HepG2 (cell line): ENCODE results near the gene THRB. TPM values are rescaled to one million over a fixed set of nuclear protein-coding genes. Genes with fewer than 3 reads are reported as not detected.

Experiments used
- ATAC-seq: fragments of 200-7000 bp; cut with Tn5 transposase; 3 replicates; pipeline ENCODE4 v1.9.1; 2020; ENCODE audit warnings: mild to moderate bottlenecking, moderate library complexity
- BruUV-seq: library from RNA; stranded (reverse); fragments of 400-500 nt; replicated peaks from 2 replicates; lab custom pipeline; 2021; lab: Mats Ljungman, UMichigan
- CTCF ChIA-PET: fragments of 300-600 bp; formaldehyde crosslinking; extraction: SDS; loops from one replicate; lab custom pipeline; 2021; ENCODE audit warnings: low total read pairs, inconsistent platforms, low intra/inter-chr PET ratio; lab: Yijun Ruan, JAX
- POLR2A ChIA-PET: fragments of 350-600 bp; sonication (Branson Sonifier 250); formaldehyde crosslinking; loops from one replicate; lab custom pipeline; 2020; ENCODE audit warnings: antibody characterized with exemption, inconsistent platforms; lab: Yijun Ruan, JAX
- DNase-seq: peaks from one replicate; pipeline ENCODE4 v3.0.0-alpha.2; 2015; ENCODE audit warnings: low spot score
- FAIRE-seq: peaks from 3 replicates; lab custom pipeline; 2011; peaks lifted over from hg19 to GRCh38; lab: Jason Lieb, UNC
- H2AFZ ChIP-seq: one replicate; pipeline ENCODE4 v1.6.1; 2011; ENCODE audit warnings: low read length, inconsistent platforms
- H3K27ac ChIP-seq: fragments of 300-600 bp; 3 replicates; pipeline ENCODE4 v1.8.0; 2011; ENCODE audit warnings: mixed run types, mild to moderate bottlenecking, mixed read lengths, low read length, inconsistent platforms; ENCODE audit not compliant: insufficient read depth; ENCODE audit errors: extremely low read length
- H3K27me3 ChIP-seq, 2 experiments: fragments of 200-600 bp in 1 of 2; 2 replicates in 1 of 2; 3 replicates in 1 of 2; pipeline versions ENCODE4 v1.6.0 to v1.8.0; 2011; ENCODE audit warnings: low read length in 2 of 2, mild to moderate bottlenecking in 2 of 2, moderate library complexity in 2 of 2, inconsistent platforms in 1 of 2; ENCODE audit not compliant: insufficient read depth in 2 of 2, control insufficient read depth in 1 of 2
- H3K36me3 ChIP-seq, 2 experiments: fragments of 200-600 bp in 1 of 2; replicated peaks in 1 of 2; 2 replicates in 1 of 2; 3 replicates in 1 of 2; pipeline versions ENCODE4 v1.5.1 to v1.8.0; 2011; ENCODE audit warnings: low read length in 2 of 2, inconsistent platforms in 1 of 2; ENCODE audit not compliant: insufficient read depth in 2 of 2, control insufficient read depth in 1 of 2
- H3K4me1 ChIP-seq: 2 replicates; pipeline ENCODE4 v1.5.1; 2012; ENCODE audit warnings: low read length, inconsistent platforms; ENCODE audit not compliant: insufficient read depth
- H3K4me2 ChIP-seq: 2 replicates; pipeline ENCODE4 v1.6.0; 2011; ENCODE audit warnings: low read depth, low read length, inconsistent platforms
- H3K4me3 ChIP-seq, 3 experiments: fragments of 200-600 bp in 1 of 3; sonication (generic), shearing (Covaris generic) in 1 of 3; replicated peaks in 1 of 3; 2 replicates each; pipeline ENCODE4 v1.5.1; 2011 to 2016; ENCODE audit warnings: low read length in 3 of 3, inconsistent platforms in 2 of 3, low read depth in 2 of 3, mild to moderate bottlenecking in 2 of 3, control low read depth in 1 of 3, mixed read lengths in 1 of 3; ENCODE audit not compliant: insufficient read depth in 1 of 3
- H3K79me2 ChIP-seq: one replicate; pipeline ENCODE4 v1.6.1; 2011; ENCODE audit warnings: low read length, inconsistent platforms; ENCODE audit not compliant: insufficient read depth
- H3K9ac ChIP-seq: 2 replicates; pipeline ENCODE4 v1.6.0; 2011; ENCODE audit warnings: mild to moderate bottlenecking, low read depth, low read length, inconsistent platforms; ENCODE audit not compliant: insufficient read depth
- H3K9me3 ChIP-seq: 2 replicates; pipeline ENCODE4 v1.5.1; 2012; ENCODE audit warnings: mild to moderate bottlenecking, low read length
- H4K20me1 ChIP-seq: 2 replicates; pipeline ENCODE4 v1.6.0; 2011; ENCODE audit warnings: inconsistent platforms, mild to moderate bottlenecking, low read length, moderate library complexity; ENCODE audit not compliant: insufficient read depth
- AGO1 ChIP-seq: fragments of 200-400 bp; formaldehyde crosslinking; IDR thresholded peaks from 2 replicates; pipeline ENCODE4 v1.6.1; 2017; ENCODE audit warnings: mild to moderate bottlenecking, low read depth, low read length, moderate library complexity; ENCODE audit not compliant: poor library complexity, severe bottlenecking
- ARNT2 ChIP-seq: sonication (generic); formaldehyde crosslinking; IDR thresholded peaks from 2 replicates; pipeline ENCODE4 v1.8.0; 2022; ENCODE audit warnings: mild to moderate bottlenecking, low read depth, missing genetic modification reagents, moderate library complexity
- EEA1 ChIP-seq: sonication (generic); formaldehyde crosslinking; IDR thresholded peaks from 2 replicates; pipeline ENCODE4 v1.5.1; 2020; ENCODE audit warnings: mild to moderate bottlenecking, missing genetic modification reagents, borderline replicate concordance
- FOSL1 ChIP-seq: sonication (generic); formaldehyde crosslinking; IDR thresholded peaks from 2 replicates; pipeline ENCODE4 v1.9.0; 2021; ENCODE audit warnings: missing genetic modification reagents, borderline replicate concordance
- FOSL2 ChIP-seq: sonication (generic); formaldehyde crosslinking; IDR thresholded peaks from 2 replicates; pipeline ENCODE4 v1.4.0; 2020; ENCODE audit warnings: missing genetic modification reagents
- HDAC2 ChIP-seq: sonication (generic); formaldehyde crosslinking; IDR thresholded peaks from 2 replicates; pipeline ENCODE4 v1.4.0; 2020; ENCODE audit warnings: missing genetic modification reagents
- MIXL1 ChIP-seq: IDR thresholded peaks from 2 replicates; pipeline ENCODE4 v1.6.1; 2016
- NCOA1 ChIP-seq: sonication (generic); formaldehyde crosslinking; IDR thresholded peaks from 2 replicates; pipeline ENCODE4 v1.9.0; 2021; ENCODE audit warnings: missing genetic modification reagents
- POGZ ChIP-seq: sonication (generic); formaldehyde crosslinking; IDR thresholded peaks from 2 replicates; pipeline ENCODE4 v1.4.0; 2020; ENCODE audit warnings: mild to moderate bottlenecking, missing genetic modification reagents
- SAFB2 ChIP-seq: sonication (generic); formaldehyde crosslinking; IDR thresholded peaks from 2 replicates; pipeline ENCODE4 v1.5.1; 2020; ENCODE audit warnings: missing genetic modification reagents, low read depth, mild to moderate bottlenecking, borderline replicate concordance
- SMARCC2 ChIP-seq: fragments of 450-650 bp; IDR thresholded peaks from 2 replicates; pipeline ENCODE4 v1.6.1; 2017; ENCODE audit warnings: antibody characterized with exemption, mild to moderate bottlenecking
- ZBTB4 ChIP-seq: sonication (generic); formaldehyde crosslinking; IDR thresholded peaks from 2 replicates; pipeline ENCODE4 v1.4.0; 2020; ENCODE audit warnings: missing genetic modification reagents, mild to moderate bottlenecking, borderline replicate concordance
- ZNF160 ChIP-seq: sonication (generic); formaldehyde crosslinking; IDR thresholded peaks from 2 replicates; pipeline ENCODE4 v1.8.0; 2022; ENCODE audit warnings: mild to moderate bottlenecking, inconsistent platforms, missing genetic modification reagents
- ZNF207 ChIP-seq: fragments of 450-650 bp; IDR thresholded peaks from 2 replicates; pipeline ENCODE4 v1.6.1; 2016; ENCODE audit warnings: antibody characterized with exemption, borderline replicate concordance
- ZNF383 ChIP-seq: sonication (generic); formaldehyde crosslinking; IDR thresholded peaks from 2 replicates; pipeline ENCODE4 v1.4.0; 2020; ENCODE audit warnings: missing genetic modification reagents, mild to moderate bottlenecking, borderline replicate concordance
- ZNF557 ChIP-seq: sonication (generic); formaldehyde crosslinking; IDR thresholded peaks from 2 replicates; pipeline ENCODE4 v1.4.0; 2020; ENCODE audit warnings: missing genetic modification reagents
- ZNF563 ChIP-seq: sonication (generic); formaldehyde crosslinking; IDR thresholded peaks from 2 replicates; pipeline ENCODE4 v1.8.0; 2022; ENCODE audit warnings: mild to moderate bottlenecking, moderate library complexity, missing genetic modification reagents
- ZNF576 ChIP-seq: sonication (generic); formaldehyde crosslinking; IDR thresholded peaks from 2 replicates; pipeline ENCODE4 v1.4.0; 2020; ENCODE audit warnings: mild to moderate bottlenecking, missing genetic modification reagents
- ZNF615 ChIP-seq: sonication (generic); formaldehyde crosslinking; IDR thresholded peaks from 2 replicates; pipeline ENCODE4 v1.5.0; 2020; ENCODE audit warnings: mild to moderate bottlenecking, missing genetic modification reagents, borderline replicate concordance
- ZNF737 ChIP-seq: sonication (generic); formaldehyde crosslinking; IDR thresholded peaks from 2 replicates; pipeline ENCODE4 v1.5.0; 2020; ENCODE audit warnings: missing genetic modification reagents, mild to moderate bottlenecking, borderline replicate concordance
- ZNF75D ChIP-seq: sonication (generic); formaldehyde crosslinking; IDR thresholded peaks from 2 replicates; pipeline ENCODE4 v1.8.1; 2023; ENCODE audit warnings: missing genetic modification reagents, mild to moderate bottlenecking, borderline replicate concordance
- WGBS: methylation state at CpG from one replicate; pipeline ENCODE4 v1.1.6; 2017; ENCODE audit warnings: low lambda C conversion rate; 5-methylcytosine and 5-hydroxymethylcytosine counted together
- in situ Hi-C: cut with HindIII; loops from 2 replicates; pipeline ENCODE4 v1.10.0; 2017; ENCODE audit warnings: low pct_unique_long_range_greater_than_20kb; ENCODE audit not compliant: extremely low pct_ligation_motif_present
- intact Hi-C: fragments of 100-400 bp; cut with micrococcal nuclease; formaldehyde crosslinking; loops from one replicate; pipeline ENCODE4 v1.10.0; 2022; ENCODE audit not compliant: unreplicated experiment
- polyA plus RNA-seq, 8 experiments: library from polyadenylated mRNA; depleted of rRNA in 3 of 8; stranded (reverse) in 7 of 8; unstranded in 1 of 8; fragments of >200 nt; fragmentation: Illumina TruSeq in 4 of 8; extraction: Trizol in 4 of 8; gene quantifications; 2 replicates each; pipeline versions ENCODE4 v1.2.1 to v1.2.3, GENCODE V29; 2011 to 2016; ENCODE audit warnings: low read depth in 4 of 8, missing spikeins in 1 of 8, mixed read lengths in 1 of 8; ENCODE audit not compliant: insufficient read depth in 1 of 8
- total RNA-seq, 5 experiments: library from RNA; depleted of rRNA; stranded (reverse); fragments of >200 nt; fragmentation: Illumina TruSeq; extraction: Trizol; gene quantifications; 2 replicates each; pipeline ENCODE4 v1.2.3, GENCODE V29; 2016; ENCODE audit warnings: low read depth in 1 of 5

Gene THRB
- total and polyA plus RNA-seq, 2 of the 13 experiments (the other 11 are each of a cell fraction or from before 2014, with no cell fraction given), result 4.7 to 22.7 TPM

GRCh38 chr3:24128199-24129005, 366.2 kb downstream of the THRB start (continued):
- no peak for TF ChIP-seq ZNF207
- no peak for TF ChIP-seq ZNF160 (CRISPR knock-in tag)
- TF ChIP-seq EEA1 (CRISPR knock-in tag), result no peak
- TF ChIP-seq ZNF615 (CRISPR knock-in tag), result no peak
- TF ChIP-seq ZNF563 (CRISPR knock-in tag), result no peak
- no peak for TF ChIP-seq ZBTB4 (CRISPR knock-in tag)

- no peak overlapping the region for H3K27ac ChIP-seq
Measured at GRCh38 chr3:24123596-24123995, 371.1 kb downstream of the THRB start.

More at GRCh38 chr3:24123596-24123995, 371.1 kb downstream of the THRB start:
- CTCF ChIA-PET, result no interaction called here
- Histone ChIP-seq H3K4me1 (no peaks in the 10 kb centered on the region), H3K4me3 (no peak overlapping the region), H3K27me3 (no peaks in the 10 kb centered on the region), H3K9ac (no peak overlapping the region), H4K20me1 (no peaks in the 10 kb centered on the region), H3K79me2 (no peaks in the 10 kb centered on the region), H3K4me2 (no peak overlapping the region), H3K36me3 (peaks cover 2 to 17% of the 10 kb centered on the region in 2 experiments; a peak in 4 of 5 replicates), H3K9me3 (no peaks in the 10 kb centered on the region), H2AFZ (no peak overlapping the region)
- ATAC-seq, result no peak
- 100% methylated on average over 1 of the region's 1 CpG for WGBS
- no peak for FAIRE-seq
- intact Hi-C loops, result no loop called here
- in situ Hi-C loops, result no loop called here
- DNase-seq, result no peak
- POLR2A ChIA-PET, result no interaction called here
- no TSS peak for BruUV-seq
- TF ChIP-seq ZNF737 (CRISPR knock-in tag) (no peak), SMARCC2 (no peak), AGO1 (no peak), ZNF576 (CRISPR knock-in tag) (no peak), HDAC2 (CRISPR knock-in tag) (no peak), POGZ (CRISPR knock-in tag) (no peak), MIXL1 (CRISPR knock-in tag) (no peak), SAFB2 (CRISPR knock-in tag) (no peak), ARNT2 (CRISPR knock-in tag) (no peak), ZNF75D (CRISPR knock-in tag) (no peak), FOSL2 (CRISPR knock-in tag) (no peak), NCOA1 (no peak), ZNF383 (CRISPR knock-in tag) (no peak), ZNF557 (CRISPR knock-in tag) (no peak), FOSL1 (CRISPR knock-in tag) (no peak)
